Measurements from ENCODE around the gene CCDC59.

- no peak for TF ChIP-seq CTCF (IDR thresholded peaks at IDR 0.05)
- TF ChIP-seq POLR2A (IDR thresholded peaks at IDR 0.05): no peak
Measured at GRCh38 chr12:82378997-82379396, 20.8 kb upstream of the CCDC59 start.
